Lung microvascular endothelial cell (primary cell): ENCODE data around the gene VIP. TPM values are rescaled to one million over a fixed set of nuclear protein-coding genes. Genes with fewer than 3 reads are reported as not detected.
"Not testable (repeated sequence)": the region's sequence is repeated elsewhere in the genome, so short reads cannot be mapped to it uniquely, and the experiment has no call there.

Source experiments
- DNase-seq, 2 donors: peaks; one replicate each; pipeline versions ENCODE4 v3.0.0 to v3.0.0-alpha.2; 2010; ENCODE audit warnings: low read depth in 2 of 2
- total RNA-seq: library from RNA; depleted of rRNA; stranded (reverse); fragments of >200 nt; gene quantifications from 2 replicates; pipeline ENCODE4 v1.2.1, GENCODE V29; 2014

The VIP gene
- 0.65 and 0.99 TPM in 2 replicates for total RNA-seq

GRCh38 chr6:152750694-152751093, at the start of gene VIP:
VIP (plus strand) TSS chr6:152750797; CDS start chr6:152752178, 1,381 bp downstream.
- peak; percentile 52 to 55 for DNase-seq

- DNase-seq, result peak; percentile 57 to 67
Observed at GRCh38 chr6:152701081-152701862, 49.3 kb upstream of the VIP start.

DNA sequence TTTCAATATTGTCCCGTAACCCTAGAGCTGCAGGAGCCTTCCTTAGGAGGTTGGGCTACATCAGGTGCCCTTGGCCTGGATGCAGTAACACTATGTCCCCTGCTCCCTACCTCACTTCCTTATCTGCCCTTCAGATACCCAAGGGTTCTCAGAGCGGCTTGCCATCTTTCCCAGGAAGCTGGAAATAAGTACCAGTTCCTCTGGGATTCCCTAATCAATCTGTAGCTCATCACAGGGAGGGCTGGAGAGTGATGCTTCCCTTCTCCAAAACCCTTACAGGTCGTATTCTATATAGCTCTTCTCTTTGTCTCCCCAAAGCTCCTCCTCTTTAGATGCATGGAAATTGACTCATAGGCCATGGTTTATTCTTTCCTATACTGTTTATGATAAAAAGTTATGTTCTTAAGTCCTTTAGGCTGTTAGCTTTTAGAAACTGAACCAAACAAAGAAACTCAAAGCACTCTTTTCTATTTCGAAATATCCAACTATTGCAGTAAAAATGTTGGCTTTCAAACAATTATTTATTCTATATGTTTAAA, 48.7 kb upstream of the VIP start:
- peak in 1 of 2 donors; percentile 34 for DNase-seq

GRCh38 chr6:152703750-152704149, 46.8 kb upstream of the VIP start:
- not testable (repeated sequence) for DNase-seq

DNA sequence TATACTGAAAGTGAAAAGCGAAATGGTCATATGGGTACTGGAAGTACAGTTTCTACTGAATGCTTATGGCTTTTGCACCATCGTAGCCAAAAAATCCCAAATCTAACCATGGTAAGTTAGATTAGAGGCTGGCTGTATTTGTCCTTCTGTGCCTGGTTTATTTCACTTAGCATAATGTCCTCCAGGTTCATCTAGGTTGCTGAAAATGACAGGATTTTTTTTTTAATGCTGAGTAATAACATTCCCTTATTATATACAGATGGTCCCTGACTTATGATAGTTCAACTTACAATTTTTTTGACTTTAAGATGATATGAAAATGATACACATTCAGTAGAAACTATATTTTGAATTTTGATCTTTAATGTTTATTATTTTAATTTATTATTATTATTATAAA, 45.3 kb upstream of the VIP start:
- no peak for DNase-seq

- DNase-seq, result no peak
Observed at GRCh38 chr6:152716322-152716721, 34.3 kb upstream of the VIP start.

- DNase-seq, result peak; percentile 86 to 94
Observed at GRCh38 chr6:152720974-152721373, 29.6 kb upstream of the VIP start.

- DNase-seq, result peak in 1 of 2 donors; percentile 12
Observed at GRCh38 chr6:152721956-152722355, 28.6 kb upstream of the VIP start.

DNA sequence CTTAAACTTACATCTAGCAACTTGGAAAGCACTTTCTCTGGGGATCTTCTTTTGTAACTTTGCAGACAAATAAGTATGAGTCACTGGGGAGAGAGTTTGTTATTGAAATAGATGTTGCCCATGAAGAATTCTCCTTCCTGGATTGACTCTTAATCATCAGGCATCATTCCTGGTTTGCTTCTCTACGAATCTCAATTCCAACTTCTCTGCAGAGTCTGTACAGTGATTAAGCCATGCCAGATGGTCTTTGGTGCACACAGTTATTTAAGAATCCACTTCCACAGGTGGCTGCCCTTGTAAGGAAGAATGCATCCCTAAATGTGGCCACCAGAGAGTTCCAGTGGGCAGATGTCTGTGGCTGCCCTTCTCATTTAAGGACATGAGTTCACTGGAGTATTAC, 27.2 kb upstream of the VIP start:
- DNase-seq, result peak in 1 of 2 donors; percentile 80

GRCh38 chr6:152726313-152726712, 24.3 kb upstream of the VIP start:
- no peak for DNase-seq

DNA sequence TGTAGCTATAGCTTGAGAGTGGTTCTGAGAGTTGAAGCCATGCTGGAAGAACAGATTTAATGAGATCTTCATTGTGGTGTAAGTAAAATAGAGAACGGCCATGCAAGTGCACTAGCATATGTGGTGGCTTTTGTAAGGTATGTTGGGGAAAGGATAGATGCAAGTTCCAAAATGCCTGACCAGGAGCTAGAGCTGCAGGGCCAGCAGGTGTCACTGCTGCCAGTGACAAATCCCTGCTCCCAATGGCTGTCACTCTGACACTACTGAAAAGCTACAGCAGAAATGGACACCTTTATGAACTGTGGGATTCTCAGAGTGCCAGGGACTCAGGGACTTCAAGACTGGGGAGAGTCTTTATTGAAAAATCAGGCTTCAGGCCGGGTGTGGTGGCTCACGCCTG, 23.1 kb upstream of the VIP start:
- peak in 1 of 2 donors; percentile 7 for DNase-seq

DNA sequence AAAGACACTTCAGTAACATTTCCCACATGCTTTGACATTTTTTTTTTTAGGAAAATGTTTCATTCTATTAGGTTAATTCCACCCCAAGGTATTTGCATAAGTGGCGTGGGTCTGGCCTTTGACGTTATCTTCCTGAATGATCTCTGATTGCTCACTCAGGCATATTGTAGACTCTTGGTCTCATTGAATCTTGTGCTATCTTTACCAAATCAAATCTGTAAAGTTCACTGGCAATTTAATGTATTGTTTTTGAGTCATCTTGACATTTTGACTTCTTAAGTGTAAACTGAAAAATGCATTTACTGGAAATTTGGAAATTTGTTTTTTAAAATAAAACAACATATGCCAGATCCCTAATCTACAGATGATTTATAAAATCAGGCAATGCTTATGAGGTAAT, 16.0 kb upstream of the VIP start:
- DNase-seq, result no peak

GRCh38 chr6:152736687-152737273, 13.8 kb upstream of the VIP start:
- DNase-seq, result no peak

DNA sequence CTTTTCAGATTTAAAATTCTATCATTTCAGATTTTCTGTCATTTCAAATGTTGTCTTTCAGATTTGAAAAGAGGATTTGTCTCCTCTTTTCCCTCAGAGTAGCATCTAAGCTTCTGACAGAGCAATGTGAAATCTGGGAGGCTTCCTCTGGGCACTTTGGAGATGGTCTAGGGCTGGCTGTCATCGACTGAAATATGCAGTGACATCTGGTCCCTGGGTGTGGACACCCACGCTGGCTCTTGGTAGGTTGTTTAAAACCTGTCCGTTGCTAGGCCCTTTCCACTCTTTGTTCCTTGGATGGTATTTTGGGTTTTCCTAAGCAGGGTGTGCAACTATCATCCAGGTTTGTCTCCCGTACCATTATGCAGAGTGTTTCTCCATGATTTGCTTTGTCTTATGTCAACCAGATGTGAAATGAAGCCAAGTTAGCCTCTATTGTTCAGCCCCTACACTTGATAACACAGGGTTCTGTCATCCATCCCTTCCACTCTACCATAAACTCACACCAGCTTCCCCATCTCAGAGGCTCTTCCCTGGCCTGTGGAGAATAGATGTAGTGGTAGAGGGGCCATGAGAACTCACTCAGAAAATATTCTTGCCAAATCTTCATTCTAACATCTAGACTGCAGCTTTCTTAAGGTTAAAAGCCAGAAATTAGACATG, 5.0 kb upstream of the VIP start:
- no peak for DNase-seq

DNA sequence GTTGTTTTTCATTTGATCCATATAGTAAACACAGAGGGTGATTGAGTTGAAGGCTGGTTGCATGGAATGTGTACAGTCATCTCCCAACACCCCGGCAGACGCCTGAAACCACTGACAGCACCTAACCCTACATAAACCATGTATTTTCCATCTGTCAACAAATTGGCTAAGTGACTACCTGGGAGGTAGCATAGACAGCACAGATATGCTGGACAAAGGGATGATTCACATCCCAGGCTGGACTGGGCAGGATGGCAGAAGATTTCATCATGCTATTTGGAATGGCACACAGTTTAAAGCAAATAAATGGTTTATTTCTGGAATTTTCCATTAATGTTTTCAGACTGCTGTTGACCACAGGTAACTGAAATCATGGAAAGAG, 4.4 kb upstream of the VIP start:
- DNase-seq, result peak in 1 of 2 donors; percentile 82

DNA sequence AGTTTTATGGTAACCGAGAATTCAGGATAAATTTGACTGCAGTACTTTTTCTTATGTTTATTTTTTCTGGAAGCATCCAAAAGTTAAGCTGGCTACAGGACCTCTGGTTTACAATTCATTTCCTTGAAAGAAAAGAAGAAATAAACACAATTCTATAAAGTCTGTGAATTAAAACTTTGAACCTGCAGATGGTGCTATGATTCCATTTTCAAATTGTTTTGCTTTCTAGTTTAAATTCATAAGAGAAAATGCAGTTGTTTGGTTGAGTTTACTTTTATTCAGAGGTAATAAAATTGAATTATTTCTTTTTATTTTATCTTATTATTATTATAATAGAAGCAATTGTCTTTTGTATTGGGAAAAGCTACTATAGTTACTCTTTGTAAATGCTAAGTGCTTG, 1.8 kb upstream of the VIP start:
- DNase-seq, result peak; percentile 12 to 31

DNA sequence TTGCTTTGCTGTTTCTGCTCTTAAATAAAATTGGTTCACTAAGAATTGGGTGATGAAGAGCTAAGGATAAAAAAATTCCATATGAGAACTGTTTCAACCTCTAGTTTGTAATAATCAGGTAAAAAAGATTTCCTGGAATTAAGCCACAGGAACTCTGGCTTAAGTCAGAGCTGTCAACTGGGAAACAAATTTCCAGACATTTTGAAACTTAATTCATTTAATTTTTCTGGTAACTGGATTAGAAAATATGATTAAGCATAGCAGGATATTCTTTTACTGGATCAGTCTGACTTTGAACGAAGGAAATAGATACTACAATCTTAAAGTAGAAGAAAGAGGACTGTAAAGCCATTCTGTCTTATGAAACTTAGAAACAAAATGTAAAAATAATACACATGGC, 1.3 kb upstream of the VIP start:
- DNase-seq, result no peak

DNA sequence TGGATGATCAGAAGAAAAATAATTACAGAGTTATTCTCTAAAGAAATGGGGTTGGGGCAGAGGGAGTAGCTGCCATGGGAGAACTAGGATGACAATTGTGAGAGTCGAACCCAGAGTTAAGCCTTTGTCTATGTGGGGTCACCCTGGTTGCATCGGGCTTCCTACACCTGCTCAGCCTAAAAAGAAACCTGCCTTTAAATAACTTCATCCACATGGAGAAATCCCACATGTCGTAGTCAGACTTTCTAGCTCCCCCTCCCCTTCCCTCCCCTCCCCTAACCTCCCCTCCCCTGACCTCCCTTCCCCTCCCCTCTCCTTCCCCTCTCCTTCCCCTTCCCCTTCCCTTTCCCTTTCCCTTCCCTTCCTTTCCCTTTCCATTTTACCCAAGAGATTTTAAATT, 14.7 kb downstream of the VIP start:
- no peak for DNase-seq

GRCh38 chr6:152769159-152769558, 18.6 kb downstream of the VIP start:
- DNase-seq, result no peak

- DNase-seq, result no peak
Observed at GRCh38 chr6:152769993-152770392, 19.4 kb downstream of the VIP start.

DNA sequence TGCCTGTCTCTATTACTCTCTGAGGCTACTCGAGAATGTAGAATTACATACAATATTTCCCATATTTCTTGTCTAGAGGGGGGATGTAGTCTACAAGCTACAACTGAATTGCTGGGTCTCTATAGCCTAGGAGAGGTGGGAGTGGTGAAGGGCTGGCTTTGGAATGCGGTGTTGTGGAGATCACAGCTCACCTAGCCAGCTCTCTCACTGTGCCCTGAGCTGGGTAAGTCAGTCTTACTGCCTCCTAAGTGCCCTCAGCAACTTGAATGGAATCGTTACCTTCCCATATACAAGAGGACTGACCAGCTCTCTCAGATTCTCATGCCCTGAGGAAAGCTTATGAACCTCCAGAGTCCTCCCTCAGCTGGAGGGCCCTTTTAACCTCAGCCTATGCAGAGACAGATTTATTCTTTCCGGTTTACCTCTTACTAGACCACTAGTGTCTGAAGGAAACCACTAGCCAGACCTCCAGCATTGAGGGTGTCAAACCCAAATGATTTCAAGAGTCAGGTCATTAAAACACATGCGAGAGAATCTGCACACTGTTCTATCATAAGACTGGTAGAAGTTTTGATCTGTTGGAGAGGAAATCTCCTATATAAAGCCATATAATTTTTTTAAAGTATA, 20.6 kb downstream of the VIP start:
- no peak for DNase-seq

DNA sequence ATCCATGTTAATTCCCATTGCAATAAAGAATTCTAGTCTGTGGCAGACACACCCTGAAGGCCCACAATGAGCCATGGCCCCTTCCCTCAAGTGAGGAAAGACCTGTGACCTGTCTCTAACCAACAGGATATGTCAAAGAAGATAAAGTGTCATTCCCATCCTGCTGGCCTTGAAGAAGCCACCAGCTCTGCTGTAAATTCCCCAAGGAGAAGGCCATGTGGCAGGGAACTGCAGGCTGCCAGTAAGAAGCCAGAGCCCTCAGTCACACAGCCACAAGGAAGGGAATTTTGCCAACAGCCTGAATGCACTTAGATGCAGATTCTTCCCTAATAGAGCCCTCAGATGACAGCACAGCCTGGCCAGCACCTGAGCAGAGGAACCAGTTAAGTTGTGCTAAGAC, 24.8 kb downstream of the VIP start:
- no peak for DNase-seq
